H1 (cell line): ENCODE data around the gene LBX2. TPM values are rescaled to one million over a fixed set of nuclear protein-coding genes. Genes with fewer than 3 reads are reported as not detected.
A peak's percentile ranks its signal among the peaks of the same experiment; 100 is the strongest.

ENCODE experiments used
- CTBP2 ChIP-seq: IDR thresholded peaks from 2 replicates; pipeline ENCODE4 v1.7.0; 2011; ENCODE audit warnings: borderline replicate concordance, mild to moderate bottlenecking, moderate library complexity, mixed read lengths, low read length; ENCODE audit not compliant: insufficient read depth, insufficient read length
- EGR1 ChIP-seq: IDR thresholded peaks from 2 replicates; pipeline ENCODE4 v1.6.1; 2011; ENCODE audit warnings: low read depth, low read length, borderline replicate concordance
- KDM1A ChIP-seq: fragments of 200-600, 300-600 bp; sonication (generic); IDR thresholded peaks from 2 replicates; pipeline ENCODE4 v1.7.1; 2016; ENCODE audit warnings: mild to moderate bottlenecking, low read length, borderline replicate concordance
- KDM4A ChIP-seq: IDR thresholded peaks from one replicate; pipeline ENCODE4 v1.7.1; 2012; ENCODE audit warnings: low read depth, mild to moderate bottlenecking, moderate library complexity, low read length, inconsistent platforms; ENCODE audit not compliant: severe bottlenecking
- POLR2AphosphoS5 ChIP-seq: IDR thresholded peaks from 2 replicates; pipeline ENCODE4 v1.6.1; 2011; ENCODE audit warnings: low read depth, low read length
- RAD21 ChIP-seq, 2 experiments: IDR thresholded peaks in 1 of 2; conservative IDR thresholded peaks in 1 of 2; 2 replicates each; pipeline ENCODE4 v1.6.1; 2011; ENCODE audit warnings: low read depth in 2 of 2, low read length in 2 of 2, improper control_type of control experiment in 1 of 2, inconsistent platforms in 1 of 2, mild to moderate bottlenecking in 1 of 2, moderate library complexity in 1 of 2
- RBBP5 ChIP-seq: IDR thresholded peaks from 2 replicates; pipeline ENCODE4 v1.7.1; 2012; ENCODE audit warnings: low read depth, mild to moderate bottlenecking, inconsistent platforms, low read length, moderate library complexity, borderline replicate concordance
- RFX5 ChIP-seq: IDR thresholded peaks from 2 replicates; pipeline ENCODE4 v1.6.1; 2011; ENCODE audit warnings: low read depth, low read length, improper control_type of control experiment, borderline replicate concordance
- RNF2 ChIP-seq: fragments of 200-900, 300-1000 bp; sonication (generic); IDR thresholded peaks from 2 replicates; pipeline ENCODE4 v1.7.1; 2016; ENCODE audit warnings: borderline replicate concordance, low read depth, mild to moderate bottlenecking, antibody characterized with exemption, low read length; ENCODE audit not compliant: poor library complexity, severe bottlenecking; ENCODE audit errors: missing control alignments
- SAP30 ChIP-seq: fragments of 300-600 bp; sonication (generic); IDR thresholded peaks from 2 replicates; pipeline ENCODE4 v1.7.1; 2012; ENCODE audit warnings: low read length, moderate library complexity, mild to moderate bottlenecking, inconsistent platforms; ENCODE audit not compliant: insufficient read depth, insufficient replicate concordance
- SIN3A ChIP-seq, 2 experiments: IDR thresholded peaks in 1 of 2; conservative IDR thresholded peaks in 1 of 2; 2 replicates each; pipeline ENCODE4 v1.6.1; 2011 to 2012; ENCODE audit warnings: low read length in 2 of 2, improper control_type of control experiment in 1 of 2, low read depth in 1 of 2, mild to moderate bottlenecking in 1 of 2
- SP4 ChIP-seq: IDR thresholded peaks from 2 replicates; pipeline ENCODE4 v1.6.1; 2012; ENCODE audit warnings: low read length, inconsistent platforms
- TCF12 ChIP-seq: IDR thresholded peaks from 2 replicates; pipeline ENCODE4 v1.6.1; 2011; ENCODE audit warnings: low read depth, mild to moderate bottlenecking, low read length
- polyA plus RNA-seq, 7 experiments: library from polyadenylated mRNA; depleted of rRNA in 3 of 7; stranded (reverse) in 5 of 7; unstranded in 2 of 7; fragments of >200 nt in 5 of 7; fragments of 200-250 nt in 2 of 7; gene quantifications; 1 replicate in 5 of 7; 2 replicates in 1 of 7; 4 replicates in 1 of 7; pipeline versions ENCODE4 v1.2.1 to v1.2.3, GENCODE V29; 2011 to 2013; ENCODE audit warnings: missing spikeins in 2 of 7, mixed read lengths in 2 of 7
- total RNA-seq: library from RNA; stranded (reverse); fragmentation: NEBNext Ultra II Directional; extraction: Animal tissue kit (Norgen Biotek cat#: 25700); gene quantifications from 2 replicates; pipeline ENCODE4 v1.2.1, GENCODE V29; 2021
- TF ChIP-seq, protein P1 (sequence below): IDR thresholded peaks from 2 replicates; pipeline ENCODE4 v1.6.1; 2012; ENCODE audit warnings: low read length, inconsistent platforms
- TF ChIP-seq, protein P2 (sequence below): IDR thresholded peaks from 2 replicates; pipeline ENCODE4 v1.6.1; 2012; ENCODE audit warnings: inconsistent platforms

The LBX2 gene
- total and polyA plus RNA-seq, 2 of the 8 experiments (the other 6 are each of a cell fraction or from before 2014, with no cell fraction given), result 0.27 TPM; not detected in 1

DNA sequence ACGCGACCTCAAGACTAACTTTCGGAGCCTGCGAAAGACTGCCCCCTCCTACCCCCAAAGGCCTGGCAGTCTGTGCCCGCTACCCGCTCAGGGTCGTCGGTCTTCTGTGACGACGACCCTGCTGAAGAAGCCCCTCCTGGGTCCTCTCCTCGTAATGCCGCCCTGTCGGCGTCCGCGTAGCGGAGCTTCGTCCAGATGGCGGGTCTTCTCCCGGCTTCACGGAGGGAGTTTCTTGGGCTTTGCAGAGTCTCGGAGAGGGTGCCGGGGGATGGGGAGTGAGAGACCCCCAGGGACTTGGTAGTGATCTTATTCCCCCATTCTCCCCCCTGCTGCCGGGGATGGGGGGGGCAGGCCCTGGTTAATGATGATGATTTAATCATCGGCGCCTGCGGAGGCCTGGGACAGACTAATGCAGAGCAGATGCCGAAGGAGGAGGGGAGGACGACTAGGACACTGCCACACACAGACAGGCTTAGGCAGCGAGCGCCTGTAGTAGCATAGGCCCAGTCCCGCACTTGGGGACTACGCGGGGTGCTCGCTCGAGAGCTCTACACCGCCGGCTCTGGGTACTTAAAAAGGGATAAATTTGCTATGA, 8.6 kb upstream of the LBX2 start (continued):
- TF ChIP-seq SP4 (no peak), CTBP2 (no peak), RBBP5 (no peak), EGR1 (no peak), SAP30 (no peak), RNF2 (no peak), POLR2AphosphoS5 (no peak), KDM4A (peak; percentile 44), TCF12 (no peak), SIN3A (conservative IDR thresholded peaks at IDR 0.05 in 1 of 2, IDR thresholded peaks at IDR 0.05 in 1 of 2; ENCODE audit: low read depth in 1 of 2, low read length in 2 of 2) (0 out of 4 replicates have a peak, but pooled peaks of 1 of the 2 experiments have one; percentile 12), RAD21 (IDR thresholded peaks at IDR 0.05 in 1 of 2, conservative IDR thresholded peaks at IDR 0.05 in 1 of 2; ENCODE audit: low read depth in 2 of 2, low read length in 2 of 2) (no peak), RFX5 (no peak), KDM1A (peak; percentile 30; the same call in 1 of the 2 replicates)
- TF ChIP-seq, protein P1, sequence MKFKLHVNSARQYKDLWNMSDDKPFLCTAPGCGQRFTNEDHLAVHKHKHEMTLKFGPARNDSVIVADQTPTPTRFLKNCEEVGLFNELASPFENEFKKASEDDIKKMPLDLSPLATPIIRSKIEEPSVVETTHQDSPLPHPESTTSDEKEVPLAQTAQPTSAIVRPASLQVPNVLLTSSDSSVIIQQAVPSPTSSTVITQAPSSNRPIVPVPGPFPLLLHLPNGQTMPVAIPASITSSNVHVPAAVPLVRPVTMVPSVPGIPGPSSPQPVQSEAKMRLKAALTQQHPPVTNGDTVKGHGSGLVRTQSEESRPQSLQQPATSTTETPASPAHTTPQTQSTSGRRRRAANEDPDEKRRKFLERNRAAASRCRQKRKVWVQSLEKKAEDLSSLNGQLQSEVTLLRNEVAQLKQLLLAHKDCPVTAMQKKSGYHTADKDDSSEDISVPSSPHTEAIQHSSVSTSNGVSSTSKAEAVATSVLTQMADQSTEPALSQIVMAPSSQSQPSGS, result no peak
- TF ChIP-seq, protein P2, sequence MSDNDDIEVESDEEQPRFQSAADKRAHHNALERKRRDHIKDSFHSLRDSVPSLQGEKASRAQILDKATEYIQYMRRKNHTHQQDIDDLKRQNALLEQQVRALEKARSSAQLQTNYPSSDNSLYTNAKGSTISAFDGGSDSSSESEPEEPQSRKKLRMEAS, result no peak; the same call in 1 of the 2 replicates
